Measurements from ENCODE around the gene HSD17B12. TPM values are rescaled to one million over a fixed set of nuclear protein-coding genes. Genes with fewer than 3 reads are reported as not detected.
A peak's percentile ranks its signal among the peaks of the same experiment; 100 is the strongest.

The HSD17B12 gene
- total RNA-seq, 1 experiment from 2014 or later: 112 TPM

GRCh38 chr11:43823316-43823715, 142.8 kb downstream of the HSD17B12 start:
- no TSS peak for BruUV-seq (replicated peaks)
- DNase-seq: no peak
- Histone ChIP-seq H2AFZ (no peak overlapping the region), H3K79me2 (ENCODE audit: low read depth) (0 out of 2 replicates have a peak, but pooled peaks cover 3% of the 10 kb centered on the region), H3K36me3 (ENCODE audit: low read depth) (peaks cover 10% of the 10 kb centered on the region; the same call in 1 of the 2 replicates), H3K27ac (no peak overlapping the region), H3K27me3 (ENCODE audit: insufficient read depth, low read depth) (no peaks in the 10 kb centered on the region), H3K9me2 (ENCODE audit: insufficient read depth) (no peaks in the 10 kb centered on the region; the same call in 1 of the 2 replicates), H3K4me3 (no peak overlapping the region), H4K20me1 (ENCODE audit: insufficient read depth) (no peaks in the 10 kb centered on the region; the same call in 1 of the 2 replicates), H3K4me1 (replicated peaks; ENCODE audit: insufficient read depth) (peaks cover 4% of the 10 kb centered on the region), H3K4me2 (no peak overlapping the region), H3F3A (ENCODE audit: insufficient read depth, low read depth) (no peaks in the 10 kb centered on the region; the same call in 1 of the 2 replicates), H3K9me3 (ENCODE audit: insufficient read depth, low read depth) (no peaks in the 10 kb centered on the region)
- no peak for TF ChIP-seq EZH2 (IDR thresholded peaks at IDR 0.05; ENCODE audit: low read depth)
- TF ChIP-seq CTCF (conservative IDR thresholded peaks at IDR 0.05): no peak
- ChIA-PET POLR2A (ENCODE audit: unreplicated experiment) (no interaction called here), CTCF (no interaction called here)
- intact Hi-C loops (cut with micrococcal nuclease; ENCODE audit: unreplicated experiment): no loop called here

DNA sequence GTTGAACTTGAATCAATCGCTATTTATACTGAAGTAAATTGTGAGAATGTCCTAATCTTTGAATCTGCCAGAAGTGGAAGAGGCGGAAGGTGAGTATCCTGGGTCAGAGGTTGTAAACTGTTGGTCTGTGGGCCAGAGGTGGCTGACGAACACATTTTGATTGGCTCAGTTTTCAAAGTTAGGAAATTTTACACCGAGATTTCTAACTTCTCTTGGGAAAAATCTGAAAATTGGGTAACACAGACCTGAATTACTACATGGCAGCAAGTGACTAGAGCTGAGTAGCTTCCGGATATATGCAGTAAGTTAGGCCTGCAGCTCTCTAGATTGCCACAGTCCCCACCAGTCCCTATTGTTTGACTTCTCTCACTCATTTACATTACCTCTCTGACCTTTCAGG, 143.3 kb downstream of the HSD17B12 start:
- no peak overlapping the region for H3K4me2 ChIP-seq
- peaks cover 10% of the 10 kb centered on the region; the same call in 1 of the 2 replicates for H3K36me3 ChIP-seq (ENCODE audit: low read depth)
- H3F3A ChIP-seq (ENCODE audit: insufficient read depth, low read depth): no peaks in the 10 kb centered on the region; the same call in 1 of the 2 replicates
- ChIA-PET CTCF (interaction anchor here (2.2 kb wide), 1 partner anchor 28 kb away, joined by 15 read pairs; no protein-coding TSS in a partner anchor), POLR2A (ENCODE audit: unreplicated experiment) (no interaction called here)
- H3K9me2 ChIP-seq (ENCODE audit: insufficient read depth): no peaks in the 10 kb centered on the region; the same call in 1 of the 2 replicates
- no TSS peak for BruUV-seq (replicated peaks)
- TF ChIP-seq CTCF (conservative IDR thresholded peaks at IDR 0.05) (no peak), EZH2 (IDR thresholded peaks at IDR 0.05; ENCODE audit: low read depth) (no peak)
- H3K79me2 ChIP-seq (ENCODE audit: low read depth): 0 out of 2 replicates have a peak, but pooled peaks cover 3% of the 10 kb centered on the region
- no peak overlapping the region for H3K27ac ChIP-seq
- H3K9me3 ChIP-seq (ENCODE audit: insufficient read depth, low read depth): no peaks in the 10 kb centered on the region
- intact Hi-C loops (cut with micrococcal nuclease; ENCODE audit: unreplicated experiment): no loop called here
- DNase-seq: no peak
- no peaks in the 10 kb centered on the region; the same call in 1 of the 2 replicates for H4K20me1 ChIP-seq (ENCODE audit: insufficient read depth)
- H3K4me1 ChIP-seq (replicated peaks; ENCODE audit: insufficient read depth): no peaks in the 10 kb centered on the region
- H2AFZ ChIP-seq: no peak overlapping the region
- no peak overlapping the region for H3K4me3 ChIP-seq
- H3K27me3 ChIP-seq (ENCODE audit: insufficient read depth, low read depth): no peaks in the 10 kb centered on the region

DNA sequence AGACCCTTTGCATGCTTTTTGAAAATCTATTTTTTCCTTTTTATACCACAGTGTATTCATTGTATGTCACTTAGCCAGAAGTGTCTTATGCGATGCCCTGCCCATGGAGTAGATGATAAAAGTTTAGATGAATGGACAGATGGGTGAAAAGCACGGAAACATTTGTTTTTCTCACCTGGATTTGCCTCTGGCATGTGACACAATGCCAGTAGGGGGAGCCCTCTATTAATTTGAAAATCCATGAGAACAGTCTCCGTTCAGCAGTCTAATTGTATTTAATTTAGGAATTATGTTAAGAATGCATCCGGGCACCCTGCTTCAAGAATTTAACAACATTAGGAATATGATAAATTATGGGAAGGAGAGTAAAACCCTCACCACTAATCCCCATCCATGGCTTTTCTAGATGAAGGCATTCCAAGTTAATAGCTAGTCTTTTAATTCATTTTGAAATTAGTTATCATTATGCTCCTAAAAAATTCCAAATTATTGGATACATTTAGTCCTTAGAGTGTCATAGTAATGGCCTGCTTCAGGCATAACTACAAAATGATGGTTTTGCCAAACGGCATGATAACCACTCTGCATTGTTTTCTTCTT, 144.8 kb downstream of the HSD17B12 start:
- ChIA-PET POLR2A (ENCODE audit: unreplicated experiment) (interaction anchor here (0.6 kb wide), 1 partner anchor 69 kb away, joined by 6 read pairs; no protein-coding TSS in a partner anchor), CTCF (interaction anchor here (2.2 kb wide), 1 partner anchor 26 kb away, joined by 15 read pairs; no protein-coding TSS in a partner anchor)
- H3K79me2 ChIP-seq (ENCODE audit: low read depth): no peaks in the 10 kb centered on the region
- no peak overlapping the region for H3K27ac ChIP-seq
- peaks cover 7% of the 10 kb centered on the region for H3K4me1 ChIP-seq (replicated peaks; ENCODE audit: insufficient read depth)
- intact Hi-C loops (cut with micrococcal nuclease; ENCODE audit: unreplicated experiment): no loop called here
- H3F3A ChIP-seq (ENCODE audit: insufficient read depth, low read depth): peaks cover 6% of the 10 kb centered on the region
- BruUV-seq (replicated peaks): no TSS peak
- no peak overlapping the region for H2AFZ ChIP-seq
- H4K20me1 ChIP-seq (ENCODE audit: insufficient read depth): no peaks in the 10 kb centered on the region; the same call in 1 of the 2 replicates
- peak in 1 of 2 experiments; percentile 30 for DNase-seq
- H3K9me2 ChIP-seq (ENCODE audit: insufficient read depth): no peaks in the 10 kb centered on the region
- no peak overlapping the region for H3K4me2 ChIP-seq
- no peak overlapping the region for H3K4me3 ChIP-seq
- H3K27me3 ChIP-seq (ENCODE audit: insufficient read depth, low read depth): no peaks in the 10 kb centered on the region
- peak; percentile 82 for TF ChIP-seq CTCF (conservative IDR thresholded peaks at IDR 0.05)
- TF ChIP-seq EZH2 (IDR thresholded peaks at IDR 0.05; ENCODE audit: low read depth): no peak
- H3K36me3 ChIP-seq (ENCODE audit: low read depth): no peaks in the 10 kb centered on the region
- H3K9me3 ChIP-seq (ENCODE audit: insufficient read depth, low read depth): no peaks in the 10 kb centered on the region

Measured in PC-9 (cell line).